SK-N-SH treated with all-trans-retinoic acid at 6 μM for 48 hours (cell line): ENCODE data around the gene TTC12.

Experiments used
- ATAC-seq: fragments of 200-7000 bp; cut with Tn5 transposase; 3 replicates; pipeline ENCODE4 v1.9.1; 2020; ENCODE audit warnings: mild to moderate bottlenecking, moderate library complexity
- ARNTL ChIP-seq: fragments of 450-650 bp; formaldehyde crosslinking; IDR thresholded peaks from 2 replicates; pipeline ENCODE4 v1.5.0; 2020; ENCODE audit warnings: low read depth, mild to moderate bottlenecking, moderate library complexity, borderline replicate concordance
- BACH2 ChIP-seq: fragments of 250-450 bp; sonication (Bioruptor Pico); IDR thresholded peaks from 2 replicates; pipeline ENCODE4 v1.9.0; 2021; ENCODE audit warnings: mild to moderate bottlenecking, borderline replicate concordance
- CREB5 ChIP-seq: fragments of 250-450 bp; sonication (Bioruptor Pico); IDR thresholded peaks from 2 replicates; pipeline ENCODE4 v1.5.1; 2020; ENCODE audit warnings: low read depth, mild to moderate bottlenecking, moderate library complexity
- CSDC2 ChIP-seq: fragments of 250-450 bp; sonication (Bioruptor Pico); IDR thresholded peaks from 2 replicates; pipeline ENCODE4 v1.5.0; 2020; ENCODE audit warnings: mild to moderate bottlenecking, moderate library complexity
- CSRNP3 ChIP-seq: fragments of 250-450 bp; sonication (Bioruptor Pico); IDR thresholded peaks from 2 replicates; pipeline ENCODE4 v1.5.1; 2021; ENCODE audit warnings: mild to moderate bottlenecking, moderate library complexity
- ESRRG ChIP-seq: fragments of 250-450 bp; sonication (Bioruptor Pico); IDR thresholded peaks from 2 replicates; pipeline ENCODE4 v1.6.1; 2021; ENCODE audit warnings: mild to moderate bottlenecking
- ISL1 ChIP-seq: fragments of 250-450 bp; sonication (Bioruptor Pico); IDR thresholded peaks from 2 replicates; pipeline ENCODE4 v2.1.2; 2022; ENCODE audit warnings: mild to moderate bottlenecking, moderate library complexity
- OSR1 ChIP-seq: fragments of 250-450 bp; sonication (Bioruptor Pico); IDR thresholded peaks from 2 replicates; pipeline ENCODE4 v1.8.0; 2022; ENCODE audit warnings: moderate library complexity, mild to moderate bottlenecking, inconsistent platforms
- PATZ1 ChIP-seq: fragments of 250-450 bp; sonication (Bioruptor Pico); IDR thresholded peaks from 2 replicates; pipeline ENCODE4 v1.8.0; 2020; ENCODE audit warnings: mild to moderate bottlenecking, moderate library complexity, borderline replicate concordance
- POU6F1 ChIP-seq: fragments of 250-450 bp; sonication (Bioruptor Pico); IDR thresholded peaks from 2 replicates; pipeline ENCODE4 v1.8.0; 2021; ENCODE audit warnings: low read depth, mild to moderate bottlenecking, moderate library complexity, borderline replicate concordance
- PPARA ChIP-seq: fragments of 250-450 bp; sonication (Bioruptor Pico); IDR thresholded peaks from 2 replicates; pipeline ENCODE4 v1.5.0; 2020; ENCODE audit warnings: mild to moderate bottlenecking, borderline replicate concordance
- SNAI2 ChIP-seq: fragments of 250-450 bp; sonication (Bioruptor Pico); IDR thresholded peaks from 2 replicates; pipeline ENCODE4 v1.5.0; 2020; ENCODE audit warnings: mild to moderate bottlenecking, moderate library complexity
- TCF4 ChIP-seq: fragments of 250-450 bp; sonication (Bioruptor Pico); IDR thresholded peaks from 2 replicates; pipeline ENCODE4 v1.8.0; 2021; ENCODE audit warnings: mild to moderate bottlenecking, moderate library complexity, borderline replicate concordance
- TOX ChIP-seq: fragments of 250-450 bp; sonication (Bioruptor Pico); IDR thresholded peaks from 2 replicates; pipeline ENCODE4 v1.8.0; 2021; ENCODE audit warnings: mild to moderate bottlenecking, moderate library complexity, borderline replicate concordance
- TSHZ2 ChIP-seq: fragments of 250-450 bp; sonication (Bioruptor Pico); IDR thresholded peaks from 2 replicates; pipeline ENCODE4 v1.5.0; 2020; ENCODE audit warnings: mild to moderate bottlenecking, moderate library complexity
- ZFP3 ChIP-seq: fragments of 250-450 bp; sonication (Bioruptor Pico); IDR thresholded peaks from 2 replicates; pipeline ENCODE4 v1.5.0; 2020; ENCODE audit warnings: mild to moderate bottlenecking, moderate library complexity
- ZNF565 ChIP-seq: fragments of 450-650 bp; formaldehyde crosslinking; conservative IDR thresholded peaks from 2 replicates; pipeline ENCODE4 v1.5.0; 2020; ENCODE audit warnings: low read depth, mild to moderate bottlenecking, moderate library complexity
- ZNF70 ChIP-seq: fragments of 450-650 bp; formaldehyde crosslinking; IDR thresholded peaks from 2 replicates; pipeline ENCODE4 v1.5.0; 2020; ENCODE audit warnings: mild to moderate bottlenecking, moderate library complexity
- ZNF8 ChIP-seq: fragments of 450-650 bp; formaldehyde crosslinking; IDR thresholded peaks from 2 replicates; pipeline ENCODE4 v1.5.0; 2020; ENCODE audit warnings: mild to moderate bottlenecking, moderate library complexity

TTC12 gene

GRCh38 chr11:113405724-113406478 lies 91.5 kb downstream of the TTC12 start (continued):
- no peak for TF ChIP-seq CSRNP3 (CRISPR knock-in tag)
- TF ChIP-seq SNAI2 (CRISPR knock-in tag), result no peak

GRCh38 chr11:113407163-113407562 lies 92.8 kb downstream of the TTC12 start:
- ATAC-seq, result no peak
- TF ChIP-seq PATZ1 (CRISPR knock-in tag) (no peak), ZNF565 (CRISPR knock-in tag) (no peak), TOX (CRISPR knock-in tag) (no peak), ZNF70 (CRISPR knock-in tag) (no peak), PPARA (no peak), ARNTL (CRISPR knock-in tag) (no peak), ZNF8 (no peak), TCF4 (CRISPR knock-in tag) (no peak), CREB5 (CRISPR knock-in tag) (no peak), OSR1 (CRISPR knock-in tag) (no peak)
- TF ChIP-seq, all 23 proteins: peak for 0

- no peak for ATAC-seq
- TF ChIP-seq ARNTL (CRISPR knock-in tag), result no peak
- no peak for TF ChIP-seq ZNF70 (CRISPR knock-in tag)
- no peak for TF ChIP-seq OSR1 (CRISPR knock-in tag)
- TF ChIP-seq ISL1 (CRISPR knock-in tag), result no peak
- TF ChIP-seq BACH2, result no peak
- TF ChIP-seq CREB5 (CRISPR knock-in tag), result no peak
- no peak for TF ChIP-seq PPARA
- TF ChIP-seq ZNF8, result no peak
- no peak for TF ChIP-seq CSDC2 (CRISPR knock-in tag)
- no peak for TF ChIP-seq ZFP3 (CRISPR knock-in tag)
- no peak for TF ChIP-seq SNAI2 (CRISPR knock-in tag)
- TF ChIP-seq TSHZ2 (CRISPR knock-in tag), result no peak
- no peak for TF ChIP-seq ESRRG (CRISPR knock-in tag)
These were observed 93.8 kb downstream of the TTC12 start for GRCh38 chr11:113408206-113408605.

GRCh38 chr11:113408887-113409286 lies 94.5 kb downstream of the TTC12 start:
- no peak for ATAC-seq
- no peak for TF ChIP-seq ARNTL (CRISPR knock-in tag)
- TF ChIP-seq POU6F1 (CRISPR knock-in tag), result no peak
- no peak for TF ChIP-seq PPARA
- no peak for TF ChIP-seq BACH2
